Astrocyte of the spinal cord (primary cell): ENCODE data around the gene TAS2R60.

Source experiments
- DNase-seq: peaks from one replicate; pipeline ENCODE4 v3.0.0; 2011; ENCODE audit warnings: low read depth, low spot score
- H3K4me3 ChIP-seq: 2 replicates; pipeline ENCODE4 v1.5.1; 2011; ENCODE audit warnings: low read depth, mild to moderate bottlenecking, low read length, moderate library complexity
- in situ Hi-C: cut with HindIII; loops from 2 replicates; pipeline ENCODE4 v1.10.0; 2017; ENCODE audit warnings: low sequenced_read_pairs
- TF ChIP-seq, protein P1 (sequence below): IDR thresholded peaks from 2 replicates; pipeline ENCODE4 v1.5.1; 2012; ENCODE audit warnings: low read depth, mild to moderate bottlenecking, low read length, inconsistent platforms

TAS2R60 gene

DNA sequence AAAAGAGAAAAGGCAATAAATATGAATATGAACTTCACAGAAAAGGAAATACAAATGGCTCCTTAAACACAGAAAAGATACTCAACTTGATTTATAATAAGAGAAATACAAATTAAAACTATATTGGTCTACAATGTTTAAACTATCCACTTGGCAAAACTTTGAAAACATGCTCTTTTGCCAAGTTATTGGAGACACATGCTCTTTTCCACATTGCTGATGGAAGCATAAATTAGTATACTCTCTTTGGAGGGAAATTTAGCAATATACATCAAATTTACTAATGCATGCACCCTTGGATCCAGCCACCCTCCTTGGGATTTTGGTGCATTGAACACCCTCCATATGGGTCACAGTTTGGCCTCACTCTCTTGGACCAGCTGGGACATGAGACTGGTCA is 7.9 kb downstream of the TAS2R60 start:
- no peak overlapping the region for H3K4me3 ChIP-seq
- in situ Hi-C loops, result no loop called here
- TF ChIP-seq, protein P1, sequence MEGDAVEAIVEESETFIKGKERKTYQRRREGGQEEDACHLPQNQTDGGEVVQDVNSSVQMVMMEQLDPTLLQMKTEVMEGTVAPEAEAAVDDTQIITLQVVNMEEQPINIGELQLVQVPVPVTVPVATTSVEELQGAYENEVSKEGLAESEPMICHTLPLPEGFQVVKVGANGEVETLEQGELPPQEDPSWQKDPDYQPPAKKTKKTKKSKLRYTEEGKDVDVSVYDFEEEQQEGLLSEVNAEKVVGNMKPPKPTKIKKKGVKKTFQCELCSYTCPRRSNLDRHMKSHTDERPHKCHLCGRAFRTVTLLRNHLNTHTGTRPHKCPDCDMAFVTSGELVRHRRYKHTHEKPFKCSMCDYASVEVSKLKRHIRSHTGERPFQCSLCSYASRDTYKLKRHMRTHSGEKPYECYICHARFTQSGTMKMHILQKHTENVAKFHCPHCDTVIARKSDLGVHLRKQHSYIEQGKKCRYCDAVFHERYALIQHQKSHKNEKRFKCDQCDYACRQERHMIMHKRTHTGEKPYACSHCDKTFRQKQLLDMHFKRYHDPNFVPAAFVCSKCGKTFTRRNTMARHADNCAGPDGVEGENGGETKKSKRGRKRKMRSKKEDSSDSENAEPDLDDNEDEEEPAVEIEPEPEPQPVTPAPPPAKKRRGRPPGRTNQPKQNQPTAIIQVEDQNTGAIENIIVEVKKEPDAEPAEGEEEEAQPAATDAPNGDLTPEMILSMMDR, result no peak
- DNase-seq, result no peak

DNA sequence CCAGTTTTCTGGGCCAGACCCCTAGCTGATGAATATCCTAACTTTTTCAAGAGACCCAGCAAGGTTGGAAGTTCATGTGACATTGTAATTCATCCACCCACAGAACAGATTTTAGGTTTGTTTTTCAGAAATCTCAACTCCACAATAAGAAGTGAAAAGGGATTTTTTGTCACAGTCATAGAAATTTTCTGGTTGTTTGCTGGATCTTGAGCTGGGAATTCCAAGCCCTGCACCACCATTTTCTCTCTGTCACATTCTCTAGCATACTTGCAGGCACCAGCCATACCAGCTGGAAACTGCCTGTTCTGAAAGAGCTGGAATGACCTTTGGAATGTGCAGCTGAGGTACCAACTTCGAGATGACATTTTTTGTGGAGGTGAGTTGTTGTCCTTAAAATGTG is 8.5 kb downstream of the TAS2R60 start:
- no peak for DNase-seq
- in situ Hi-C loops, result no loop called here
- no peak overlapping the region for H3K4me3 ChIP-seq
- TF ChIP-seq, protein P1, result no peak

DNA sequence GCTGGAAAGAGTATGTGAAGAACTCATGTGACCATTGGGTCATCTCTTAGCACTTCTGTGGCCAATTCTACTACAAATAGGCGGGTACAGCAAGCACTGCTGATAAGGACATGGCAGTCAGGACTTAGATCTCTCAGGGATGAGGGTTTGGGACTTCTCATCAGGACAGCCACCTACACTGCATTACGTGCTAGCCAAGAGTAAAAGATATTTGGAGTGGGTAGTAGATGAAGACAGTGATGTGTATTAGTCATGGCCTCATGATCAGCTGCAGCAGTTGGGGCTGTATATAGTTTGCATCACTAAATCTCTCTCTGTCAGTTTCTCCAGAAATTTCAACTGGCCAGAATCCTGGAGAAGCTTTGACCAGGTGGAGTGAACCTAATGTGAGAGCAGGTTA is 9.2 kb downstream of the TAS2R60 start:
- no peak overlapping the region for H3K4me3 ChIP-seq
- in situ Hi-C loops, result no loop called here
- no peak for DNase-seq
- TF ChIP-seq, protein P1, result no peak

DNA sequence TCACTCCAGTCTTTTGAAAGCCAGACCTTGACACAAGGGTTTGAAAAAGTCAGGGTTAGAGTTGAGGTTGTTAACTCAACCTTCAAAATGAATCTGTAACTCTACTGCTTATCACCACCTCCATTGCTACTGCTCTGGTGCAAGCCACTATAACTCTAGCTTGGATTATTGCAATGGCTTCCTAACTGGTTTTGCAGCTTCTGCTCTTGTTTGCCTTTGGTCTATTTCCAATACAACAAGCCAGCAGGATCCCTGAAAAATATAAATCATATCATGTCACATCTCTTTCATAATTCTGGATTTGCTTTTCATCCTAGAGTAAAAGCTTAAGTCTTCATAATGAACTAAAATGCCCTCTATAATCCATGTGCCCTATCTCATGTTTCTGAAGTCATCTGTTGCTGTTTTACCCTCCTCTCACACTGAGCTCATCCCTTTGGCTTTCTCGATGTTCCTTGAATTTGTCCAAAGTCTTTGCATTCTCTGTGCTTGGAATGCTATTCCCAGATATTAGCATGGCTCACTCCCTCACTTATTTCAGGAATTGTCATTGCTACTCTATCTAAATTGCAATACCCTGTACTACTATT is 10.9 kb downstream of the TAS2R60 start:
- TF ChIP-seq, protein P1, result no peak
- no peak overlapping the region for H3K4me3 ChIP-seq
- DNase-seq, result no peak
- in situ Hi-C loops, result no loop called here

DNA sequence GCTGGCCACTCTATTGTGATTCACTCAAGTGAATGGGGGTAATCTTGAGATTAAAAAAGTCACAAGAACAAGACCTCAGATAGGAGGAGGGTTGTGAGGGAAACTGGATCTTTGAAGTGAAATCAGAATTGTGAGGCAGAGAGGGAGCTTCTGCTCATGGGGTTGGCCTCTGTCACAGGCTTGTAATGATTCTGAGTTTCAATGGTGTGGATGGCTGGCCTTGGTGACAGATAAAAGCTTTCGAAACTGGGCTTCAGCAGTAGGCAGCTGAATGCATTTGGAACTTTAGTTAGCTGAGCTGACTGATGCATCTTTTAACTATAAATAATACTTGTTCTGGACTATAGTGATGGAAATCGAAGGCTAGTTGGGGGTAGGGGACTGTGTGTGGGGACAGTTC is 12.2 kb downstream of the TAS2R60 start:
- TF ChIP-seq, protein P1, result no peak
- in situ Hi-C loops, result no loop called here
- DNase-seq, result no peak
- no peak overlapping the region for H3K4me3 ChIP-seq

DNA sequence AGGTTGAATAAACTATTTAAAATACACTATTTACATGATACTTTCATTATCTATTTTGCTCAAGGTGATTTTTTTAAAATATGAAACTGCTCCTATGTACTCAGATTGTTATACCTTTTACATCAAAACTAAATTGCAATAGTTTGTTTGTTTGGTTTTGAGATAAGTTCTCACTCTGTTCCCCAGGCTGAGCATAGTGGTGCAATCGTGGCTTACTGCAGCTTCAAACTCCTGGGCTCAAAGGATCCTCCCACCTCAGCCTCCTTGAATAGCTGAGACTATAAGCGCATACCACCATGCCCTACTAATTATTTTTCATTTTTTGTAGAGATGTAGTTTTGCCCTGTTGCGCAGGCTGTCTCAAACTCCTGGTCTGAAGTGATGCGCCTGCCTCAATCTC is 12.7 kb downstream of the TAS2R60 start:
- no peak for DNase-seq
- no peak overlapping the region for H3K4me3 ChIP-seq
- in situ Hi-C loops, result no loop called here
- TF ChIP-seq, protein P1, result no peak
